HCT116 (cell line): ENCODE measurements around the gene ABCA3. TPM values are rescaled to one million over a fixed set of nuclear protein-coding genes. Genes with fewer than 3 reads are reported as not detected.

Experiments used
- ATAC-seq: fragments of 200-7000 bp; cut with Tn5 transposase; 2 replicates; pipeline ENCODE4 v1.9.1; 2020; ENCODE audit warnings: mild to moderate bottlenecking, moderate library complexity
- BruUV-seq: library from RNA; stranded (reverse); fragments of 400-500 nt; replicated peaks from 2 replicates; lab custom pipeline; 2021; lab: Mats Ljungman, UMichigan
- CTCF ChIA-PET: fragments of 300-600 bp; sonication (Branson Sonifier 250); formaldehyde crosslinking; loops from one replicate; lab custom pipeline; 2021; ENCODE audit warnings: antibody characterized with exemption; lab: Charles Lee
- POLR2A ChIA-PET: fragments of 300-600, 350-600 bp; sonication (Branson Sonifier 250); formaldehyde crosslinking; loops from one replicate; lab custom pipeline; 2021; ENCODE audit warnings: antibody characterized with exemption; lab: Charles Lee
- RAD21 ChIA-PET, 2 experiments: fragments of 300-600 bp; sonication (Branson Sonifier 250); formaldehyde crosslinking; loops; one replicate each; lab custom pipeline; 2023; ENCODE audit warnings: low total read pairs in 2 of 2; ENCODE audit not compliant: uncharacterized antibody in 2 of 2, unreplicated experiment in 2 of 2, low non-redundant PET in 1 of 2; lab: Charles Lee
- DNase-seq: peaks from one replicate; pipeline ENCODE4 v3.0.0-alpha.2; 2010; ENCODE audit warnings: low read depth, low spot score
- H2AFZ ChIP-seq: fragments of 200-600 bp; shearing (Covaris generic), sonication (generic); 2 replicates; pipeline ENCODE4 v1.6.1; 2017; ENCODE audit warnings: low read depth, mixed run types, mixed read lengths, antibody characterized with exemption, low read length; ENCODE audit not compliant: poor library complexity, severe bottlenecking
- H3K27ac ChIP-seq: 2 replicates; pipeline ENCODE4 v1.5.1; 2012; ENCODE audit warnings: low read depth, low read length
- H3K27me3 ChIP-seq: fragments of 200-600 bp; sonication (generic); 2 replicates; pipeline ENCODE4 v1.6.1; 2016; ENCODE audit warnings: mixed run types, low read length, mixed read lengths; ENCODE audit not compliant: insufficient read depth
- H3K36me3 ChIP-seq, 2 experiments: fragments of 200-500 bp in 1 of 2; fragments of 200-600 bp in 1 of 2; sonication (Bioruptor generic) in 1 of 2; sonication (generic) in 1 of 2; 2 replicates each; pipeline versions ENCODE4 v1.5.1 to v1.6.1; 2014 to 2016; ENCODE audit warnings: low read length in 2 of 2, inconsistent platforms in 1 of 2, mixed read lengths in 1 of 2, mixed run types in 1 of 2; ENCODE audit not compliant: insufficient read depth in 2 of 2, control insufficient read depth in 1 of 2
- H3K4me1 ChIP-seq, 2 experiments: fragments of 200-600 bp in 1 of 2; sonication (generic) in 1 of 2; 2 replicates each; pipeline versions ENCODE4 v1.5.1 to v1.6.1; 2012 to 2017; ENCODE audit warnings: low read length in 2 of 2, inconsistent platforms in 1 of 2, mild to moderate bottlenecking in 1 of 2, mixed read lengths in 1 of 2, mixed run types in 1 of 2, moderate library complexity in 1 of 2; ENCODE audit not compliant: insufficient read depth in 2 of 2, control insufficient read depth in 1 of 2
- H3K4me2 ChIP-seq: fragments of 200-600 bp; sonication (generic); 2 replicates; pipeline ENCODE4 v1.6.1; 2017; ENCODE audit warnings: mixed run types, low read length, mixed read lengths
- H3K4me3 ChIP-seq, 2 experiments: fragments of 200-600 bp in 1 of 2; sonication (generic) in 1 of 2; replicated peaks in 1 of 2; 2 replicates each; pipeline ENCODE4 v1.5.1; 2011 to 2016; ENCODE audit warnings: low read length in 2 of 2, control low read depth in 1 of 2, low read depth in 1 of 2, mild to moderate bottlenecking in 1 of 2, mixed read lengths in 1 of 2, mixed run types in 1 of 2
- H3K79me2 ChIP-seq: fragments of 200-600 bp; sonication (generic); 2 replicates; pipeline ENCODE4 v1.6.1; 2017; ENCODE audit warnings: mild to moderate bottlenecking, mixed run types, low read length, moderate library complexity, mixed read lengths; ENCODE audit not compliant: insufficient read depth
- H3K9ac ChIP-seq: fragments of 200-600 bp; sonication (generic); 2 replicates; pipeline ENCODE4 v1.6.1; 2016; ENCODE audit warnings: low read length, mixed read lengths
- H3K9me2 ChIP-seq: fragments of 200-600 bp; sonication (generic), shearing (Covaris generic); 2 replicates; pipeline ENCODE4 v1.6.1; 2017; ENCODE audit warnings: mixed run types, mild to moderate bottlenecking, moderate library complexity; ENCODE audit not compliant: insufficient read depth
- H3K9me3 ChIP-seq, 2 experiments: fragments of 200-500 bp in 1 of 2; fragments of 200-600 bp in 1 of 2; sonication (Bioruptor generic) in 1 of 2; sonication (generic) in 1 of 2; 2 replicates each; pipeline ENCODE4 v1.6.1; 2014 to 2017; ENCODE audit warnings: low read length in 2 of 2, mixed read lengths in 2 of 2, inconsistent platforms in 1 of 2, low read depth in 1 of 2, mild to moderate bottlenecking in 1 of 2, mixed run types in 1 of 2, moderate library complexity in 1 of 2; ENCODE audit not compliant: control insufficient read depth in 1 of 2, insufficient read depth in 1 of 2
- H4K20me1 ChIP-seq: fragments of 200-600 bp; sonication (generic), shearing (Covaris generic); 2 replicates; pipeline ENCODE4 v1.6.1; 2017; ENCODE audit warnings: mixed run types, mild to moderate bottlenecking, moderate library complexity; ENCODE audit not compliant: insufficient read depth
- CBX3 ChIP-seq: IDR thresholded peaks from 2 replicates; pipeline ENCODE4 v1.6.1; 2012; ENCODE audit warnings: low read depth
- ELF1 ChIP-seq: IDR thresholded peaks from 2 replicates; pipeline ENCODE4 v1.6.1; 2012; ENCODE audit warnings: low read depth, borderline replicate concordance
- EZH2 ChIP-seq: fragments of 200-600 bp; sonication (generic); IDR thresholded peaks from 2 replicates; pipeline ENCODE4 v1.6.1; 2017; ENCODE audit warnings: antibody characterized with exemption, mixed run types
- EZH2phosphoT487 ChIP-seq: fragments of 200-600 bp; IDR thresholded peaks from 2 replicates; pipeline ENCODE4 v1.6.1; 2018; ENCODE audit warnings: antibody characterized with exemption, borderline replicate concordance
- FOSL1 ChIP-seq: IDR thresholded peaks from 2 replicates; pipeline ENCODE4 v1.6.1; 2012; ENCODE audit warnings: low read depth
- MAX ChIP-seq: IDR thresholded peaks from 2 replicates; pipeline ENCODE4 v1.6.1; 2012
- POLR2A ChIP-seq: IDR thresholded peaks from 2 replicates; pipeline ENCODE4 v1.7.0; 2011; ENCODE audit warnings: borderline replicate concordance; ENCODE audit not compliant: insufficient read depth, insufficient read length; ENCODE audit errors: extremely low read depth
- RAD21 ChIP-seq: IDR thresholded peaks from 2 replicates; pipeline ENCODE4 v1.6.1; 2012; ENCODE audit warnings: low read depth, mild to moderate bottlenecking
- SIN3A ChIP-seq: IDR thresholded peaks from 2 replicates; pipeline ENCODE4 v1.6.1; 2012; ENCODE audit warnings: low read depth
- SP1 ChIP-seq: IDR thresholded peaks from 2 replicates; pipeline ENCODE4 v1.6.1; 2012; ENCODE audit warnings: low read depth
- SRF ChIP-seq: IDR thresholded peaks from 2 replicates; pipeline ENCODE4 v1.6.1; 2012; ENCODE audit warnings: low read depth
- ZFX ChIP-seq: fragments of 450-650 bp; IDR thresholded peaks from 2 replicates; pipeline ENCODE4 v1.6.1; 2017
- intact Hi-C: fragments of 100-400 bp; cut with micrococcal nuclease; formaldehyde crosslinking; loops from 2 replicates; pipeline ENCODE4 v1.10.0; 2022
- total RNA-seq: library from RNA; stranded (reverse); gene quantifications from one replicate; pipeline ENCODE4 v1.2.1, GENCODE V29; 2021; ENCODE audit not compliant: unreplicated experiment

ABCA3 gene
- total RNA-seq, 1 experiment from 2014 or later: 5.4 TPM

DNA sequence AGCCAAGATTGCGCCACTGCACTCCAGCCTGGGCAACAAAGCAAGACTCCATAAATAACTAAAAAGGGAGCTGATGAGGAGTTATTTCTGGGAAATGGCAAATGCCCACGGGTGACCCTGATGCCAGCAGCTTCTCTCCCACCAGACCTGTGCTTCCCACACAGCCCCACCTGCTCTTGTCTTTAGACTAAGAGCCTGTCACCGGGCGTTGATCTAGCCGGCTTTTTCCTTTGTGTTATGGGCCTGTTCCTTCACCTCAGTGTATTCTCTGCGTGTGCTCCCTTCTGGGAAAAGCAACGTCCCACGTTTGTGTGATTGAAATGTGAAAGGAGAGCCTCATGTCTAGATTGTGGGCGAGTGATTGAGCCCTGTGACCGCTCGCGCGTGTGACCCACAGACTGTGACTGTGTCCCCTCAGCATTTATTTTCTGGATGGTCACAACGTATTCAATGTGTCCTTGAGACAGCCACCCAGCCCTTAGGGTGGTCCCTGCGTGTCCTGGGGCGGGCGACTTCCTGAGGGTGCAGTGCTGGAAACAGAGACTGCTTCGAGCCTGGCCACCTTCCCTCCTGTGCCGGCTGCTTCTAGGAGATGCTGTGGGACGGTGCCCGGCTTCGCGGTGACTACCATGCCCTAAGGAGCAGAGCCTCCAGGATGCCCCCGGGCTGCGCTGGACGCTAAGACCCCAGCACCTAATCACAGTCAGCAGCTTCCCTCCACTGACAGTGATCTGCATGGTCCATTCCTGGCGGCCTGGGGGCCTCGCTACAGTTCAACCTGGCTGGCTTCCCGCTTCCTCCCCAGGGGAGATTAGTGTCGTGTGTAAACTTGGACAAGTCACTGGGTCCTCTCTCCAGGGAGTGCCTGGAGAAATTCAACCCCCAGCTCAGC is 64.8 kb downstream of the ABCA3 start:
- BruUV-seq: no TSS peak
- H3K4me1 ChIP-seq: no peaks in the 10 kb centered on the region
- TF ChIP-seq MAX (no peak), FOSL1 (no peak), SRF (no peak), RAD21 (no peak), EZH2phosphoT487 (no peak), CBX3 (no peak), POLR2A (no peak)
- H3K9ac ChIP-seq: no peak overlapping the region
- H3K9me2 ChIP-seq: no peaks in the 10 kb centered on the region
- intact Hi-C loops: no loop called here
- no peaks in the 10 kb centered on the region for H3K27me3 ChIP-seq
- H2AFZ ChIP-seq: no peak overlapping the region
- H3K79me2 ChIP-seq: no peaks in the 10 kb centered on the region
- H3K27ac ChIP-seq: no peak overlapping the region
- H3K4me2 ChIP-seq: no peak overlapping the region
- ChIA-PET POLR2A (no interaction called here), CTCF (no interaction called here), RAD21 (no interaction called here)
- no peaks in the 10 kb centered on the region for H3K9me3 ChIP-seq
- no peaks in the 10 kb centered on the region for H3K36me3 ChIP-seq
- no peak for DNase-seq
- H3K4me3 ChIP-seq: no peak overlapping the region
- no peaks in the 10 kb centered on the region for H4K20me1 ChIP-seq
- ATAC-seq: no peak

DNA sequence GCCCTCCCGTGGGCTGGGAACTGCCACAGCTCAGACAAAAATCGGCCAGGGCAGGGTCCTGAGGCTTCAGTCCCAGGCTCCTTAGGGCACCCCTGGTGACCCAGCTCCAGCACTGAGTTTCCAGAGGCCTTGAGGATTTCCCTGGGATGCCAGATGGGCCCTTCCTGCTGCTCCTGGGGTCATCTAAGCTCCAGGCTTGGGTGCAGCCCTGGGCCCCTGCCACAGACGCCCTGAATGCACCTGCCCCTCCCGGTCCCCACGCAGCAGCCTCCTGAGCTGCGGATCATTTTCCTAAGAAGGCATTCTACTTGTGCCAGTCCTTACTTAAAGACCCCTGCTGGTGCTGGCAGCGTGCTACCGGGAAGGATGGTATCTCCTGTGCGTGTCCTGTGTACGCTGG is 66.6 kb downstream of the ABCA3 start:
- no peak overlapping the region for H3K4me2 ChIP-seq
- intact Hi-C loops: no loop called here
- H4K20me1 ChIP-seq: no peaks in the 10 kb centered on the region
- no peaks in the 10 kb centered on the region for H3K9me2 ChIP-seq
- ATAC-seq (no peak), DNase-seq (no peak)
- no TSS peak for BruUV-seq
- no peaks in the 10 kb centered on the region for H3K27me3 ChIP-seq
- peaks cover 11 to 12% of the 10 kb centered on the region in 2 experiments; a peak in 3 of 4 replicates for H3K4me1 ChIP-seq
- H3K27ac ChIP-seq: no peak overlapping the region
- RAD21 ChIA-PET: no interaction called here
- TF ChIP-seq ZFX: no peak
- TF ChIP-seq SP1: no peak
- no peak for TF ChIP-seq ELF1
- no peak for TF ChIP-seq EZH2
- no peak for TF ChIP-seq SIN3A
- TF ChIP-seq POLR2A: no peak
- TF ChIP-seq SRF: no peak
- TF ChIP-seq, all 23 proteins: peak for 0
- Histone ChIP-seq H3K79me2 (peaks cover 6% of the 10 kb centered on the region; the same call in 1 of the 2 replicates), H3K36me3 (no peaks in the 10 kb centered on the region), H2AFZ (no peak overlapping the region), H3K9me3 (no peaks in the 10 kb centered on the region), H3K9ac (no peak overlapping the region), H3K4me3 (no peak overlapping the region)
- ChIA-PET POLR2A (no interaction called here), CTCF (no interaction called here)
